Astrocyte (in vitro differentiated cells and primary cell): ENCODE results near the gene OR4N2. TPM values are rescaled to one million over a fixed set of nuclear protein-coding genes. Genes with fewer than 3 reads are reported as not detected.

ENCODE experiments used
- DNase-seq: peaks from one replicate; pipeline ENCODE4 v3.0.0-alpha.2; 2010; ENCODE audit warnings: low read depth
- FAIRE-seq: peaks from 2 replicates; lab custom pipeline; 2011; peaks lifted over from hg19 to GRCh38; lab: Jason Lieb, UNC
- H2AFZ ChIP-seq: 2 replicates; pipeline ENCODE4 v1.6.0; 2012; ENCODE audit warnings: low read depth, low read length, inconsistent platforms
- H3K27ac ChIP-seq: 2 replicates; pipeline ENCODE4 v1.5.1; 2011; ENCODE audit warnings: low read depth, low read length, inconsistent platforms
- H3K27me3 ChIP-seq: 2 replicates; pipeline ENCODE4 v1.6.0; 2011; ENCODE audit warnings: low read length, inconsistent platforms; ENCODE audit not compliant: insufficient read depth
- H3K36me3 ChIP-seq: 2 replicates; pipeline ENCODE4 v1.5.1; 2011; ENCODE audit warnings: low read length, inconsistent platforms; ENCODE audit not compliant: insufficient read depth
- H3K4me1 ChIP-seq: 2 replicates; pipeline ENCODE4 v1.5.1; 2011; ENCODE audit warnings: low read length, inconsistent platforms; ENCODE audit not compliant: insufficient read depth
- H3K4me2 ChIP-seq: 2 replicates; pipeline ENCODE4 v1.6.0; 2012; ENCODE audit warnings: low read length, inconsistent platforms
- H3K4me3 ChIP-seq: 2 replicates; pipeline ENCODE4 v1.5.1; 2011; ENCODE audit warnings: low read depth, mild to moderate bottlenecking, low read length, inconsistent platforms; ENCODE audit not compliant: insufficient read depth
- H3K79me2 ChIP-seq: 2 replicates; pipeline ENCODE4 v1.6.0; 2012; ENCODE audit warnings: mild to moderate bottlenecking, low read length, inconsistent platforms; ENCODE audit not compliant: insufficient read depth
- H3K9ac ChIP-seq: 2 replicates; pipeline ENCODE4 v1.6.0; 2012; ENCODE audit warnings: mild to moderate bottlenecking, low read length, inconsistent platforms
- H3K9me3 ChIP-seq: 2 replicates; pipeline ENCODE4 v1.5.1; 2012; ENCODE audit warnings: low read depth, mild to moderate bottlenecking, low read length, inconsistent platforms; ENCODE audit not compliant: insufficient read depth
- H4K20me1 ChIP-seq: 2 replicates; pipeline ENCODE4 v1.6.0; 2012; ENCODE audit warnings: low read length, inconsistent platforms; ENCODE audit not compliant: insufficient read depth
- H3K27ac Mint-ChIP-seq: one replicate; pipeline ENCODE4 v1.8.0; 2021; ENCODE audit warnings: mild to moderate bottlenecking, mixed read lengths; ENCODE audit not compliant: unreplicated experiment
- H3K27me3 Mint-ChIP-seq: one replicate; pipeline ENCODE4 v1.8.0; 2021; ENCODE audit warnings: low read depth, mixed read lengths; ENCODE audit not compliant: unreplicated experiment
- H3K36me3 Mint-ChIP-seq: one replicate; pipeline ENCODE4 v1.8.0; 2021; ENCODE audit warnings: low read depth, mixed read lengths; ENCODE audit not compliant: unreplicated experiment
- H3K4me1 Mint-ChIP-seq: one replicate; pipeline ENCODE4 v1.8.0; 2021; ENCODE audit warnings: low read depth, mixed read lengths; ENCODE audit not compliant: unreplicated experiment
- H3K4me3 Mint-ChIP-seq: one replicate; pipeline ENCODE4 v1.8.0; 2021; ENCODE audit warnings: mild to moderate bottlenecking, moderate library complexity, mixed read lengths; ENCODE audit not compliant: unreplicated experiment
- H3K9me3 Mint-ChIP-seq: one replicate; pipeline ENCODE4 v1.8.0; 2021; ENCODE audit warnings: mild to moderate bottlenecking, mixed read lengths; ENCODE audit not compliant: unreplicated experiment
- EZH2 ChIP-seq: IDR thresholded peaks from 2 replicates; pipeline ENCODE4 v1.6.1; 2012; ENCODE audit warnings: mild to moderate bottlenecking, low read length, inconsistent platforms; ENCODE audit not compliant: insufficient read depth
- total RNA-seq: library from RNA; stranded (reverse); gene quantifications from 2 replicates; pipeline ENCODE4 v1.2.1, GENCODE V29; 2021
- TF ChIP-seq, protein P1 (sequence below): IDR thresholded peaks from 2 replicates; pipeline ENCODE4 v1.5.1; 2011; ENCODE audit warnings: low read depth, mild to moderate bottlenecking, inconsistent platforms, low read length, moderate library complexity; ENCODE audit not compliant: insufficient read depth

Gene OR4N2
- total RNA-seq, 1 donor from 2014 or later = not detected

DNA sequence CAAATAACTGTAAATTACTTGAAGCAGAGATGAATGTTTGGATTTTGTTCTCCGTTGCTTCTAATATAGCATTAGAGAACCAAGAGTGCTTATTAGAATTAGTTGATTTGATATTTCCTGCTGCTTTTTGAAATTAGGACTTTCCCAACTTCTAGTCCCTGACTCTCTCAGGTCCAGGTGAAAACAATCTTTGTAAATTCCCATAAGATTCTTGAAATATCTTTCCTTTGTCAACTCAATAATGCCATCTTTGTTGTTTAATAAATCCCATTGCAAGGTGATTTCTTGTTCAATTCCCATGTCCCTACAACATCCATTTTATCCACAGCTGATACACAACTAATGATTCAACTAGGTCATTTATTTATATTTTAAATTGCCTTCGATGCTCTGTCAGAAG lies 71.3 kb downstream of the OR4N2 start, which contains the start of gene OR4K2:
OR4K2 (plus strand) TSS at position 301 of the 400 bp plus-strand sequence. CDS start 1,126 bp downstream, outside the sequence.
- Histone ChIP-seq H3K27me3 (no peaks in the 10 kb centered on the region), H4K20me1 (no peaks in the 10 kb centered on the region), H3K4me1 (no peaks in the 10 kb centered on the region), H3K27ac (no peak within 1 kb of the TSS), H3K4me3 (no peak within 1 kb of the TSS), H2AFZ (no peak within 1 kb of the TSS), H3K36me3 (no peaks in the 10 kb centered on the region), H3K9me3 (peaks cover 3% of the 10 kb centered on the region), H3K79me2 (no peaks in the 10 kb centered on the region), H3K9ac (no peak within 1 kb of the TSS), H3K4me2 (no peak within 1 kb of the TSS)
- DNase-seq = no peak
- peaks cover 2% of the 10 kb centered on the region for H3K9me3 Mint-ChIP-seq
- H3K4me1 Mint-ChIP-seq = no peaks in the 10 kb centered on the region
- H3K4me3 Mint-ChIP-seq = no peak within 1 kb of the TSS
- TF ChIP-seq EZH2 = no peak
- TF ChIP-seq, protein P1, sequence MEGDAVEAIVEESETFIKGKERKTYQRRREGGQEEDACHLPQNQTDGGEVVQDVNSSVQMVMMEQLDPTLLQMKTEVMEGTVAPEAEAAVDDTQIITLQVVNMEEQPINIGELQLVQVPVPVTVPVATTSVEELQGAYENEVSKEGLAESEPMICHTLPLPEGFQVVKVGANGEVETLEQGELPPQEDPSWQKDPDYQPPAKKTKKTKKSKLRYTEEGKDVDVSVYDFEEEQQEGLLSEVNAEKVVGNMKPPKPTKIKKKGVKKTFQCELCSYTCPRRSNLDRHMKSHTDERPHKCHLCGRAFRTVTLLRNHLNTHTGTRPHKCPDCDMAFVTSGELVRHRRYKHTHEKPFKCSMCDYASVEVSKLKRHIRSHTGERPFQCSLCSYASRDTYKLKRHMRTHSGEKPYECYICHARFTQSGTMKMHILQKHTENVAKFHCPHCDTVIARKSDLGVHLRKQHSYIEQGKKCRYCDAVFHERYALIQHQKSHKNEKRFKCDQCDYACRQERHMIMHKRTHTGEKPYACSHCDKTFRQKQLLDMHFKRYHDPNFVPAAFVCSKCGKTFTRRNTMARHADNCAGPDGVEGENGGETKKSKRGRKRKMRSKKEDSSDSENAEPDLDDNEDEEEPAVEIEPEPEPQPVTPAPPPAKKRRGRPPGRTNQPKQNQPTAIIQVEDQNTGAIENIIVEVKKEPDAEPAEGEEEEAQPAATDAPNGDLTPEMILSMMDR = no peak
- no peaks in the 10 kb centered on the region for H3K36me3 Mint-ChIP-seq
- H3K27ac Mint-ChIP-seq = no peak within 1 kb of the TSS
- H3K27me3 Mint-ChIP-seq = no peaks in the 10 kb centered on the region
- no peak for FAIRE-seq

DNA sequence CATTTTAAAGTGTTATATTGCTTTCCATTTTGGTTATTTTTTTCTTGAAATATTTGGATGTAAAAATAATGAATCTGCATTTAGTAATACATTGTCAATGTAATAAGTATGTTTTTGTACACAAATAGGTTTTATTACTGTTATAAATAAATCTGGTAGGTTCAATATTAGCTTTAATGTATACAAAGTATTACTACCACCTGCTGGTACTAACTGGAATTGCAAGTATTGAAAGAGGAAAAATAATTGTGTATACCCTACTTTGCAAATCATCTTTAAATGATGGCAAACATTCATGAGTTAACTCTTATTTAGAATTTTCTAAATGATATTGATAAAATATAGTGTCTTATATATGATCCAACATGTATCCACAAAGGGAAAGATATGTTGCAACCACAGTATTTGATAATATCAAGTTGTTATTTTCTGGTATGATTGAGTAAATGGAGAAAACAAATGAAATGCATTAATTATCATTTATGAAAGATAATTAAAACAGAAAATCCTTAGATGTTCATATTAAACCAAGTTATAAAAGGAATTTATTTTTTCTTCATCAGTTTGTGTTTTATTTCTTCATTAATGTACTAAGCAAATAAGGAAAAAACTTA lies 74.6 kb downstream of the OR4N2 start:
- H3K4me1 ChIP-seq = no peaks in the 10 kb centered on the region
- Mint-ChIP-seq H3K27me3 (no peaks in the 10 kb centered on the region), H3K4me3 (no peak overlapping the region), H3K4me1 (no peaks in the 10 kb centered on the region), H3K27ac (no peak overlapping the region), H3K36me3 (no peaks in the 10 kb centered on the region), H3K9me3 (no peaks in the 10 kb centered on the region)
- DNase-seq (no peak), FAIRE-seq (no peak)
- H3K79me2 ChIP-seq = no peaks in the 10 kb centered on the region
- no peak overlapping the region for H3K4me2 ChIP-seq
- no peak overlapping the region for H3K9ac ChIP-seq
- no peak overlapping the region for H3K4me3 ChIP-seq
- TF ChIP-seq EZH2 = no peak
- TF ChIP-seq, protein P1 = peak; percentile 26
- H4K20me1 ChIP-seq = no peaks in the 10 kb centered on the region
- no peaks in the 10 kb centered on the region for H3K36me3 ChIP-seq
- H3K27ac ChIP-seq = no peak overlapping the region
- H2AFZ ChIP-seq = no peak overlapping the region
- H3K27me3 ChIP-seq = no peaks in the 10 kb centered on the region
- peaks cover 7% of the 10 kb centered on the region for H3K9me3 ChIP-seq

Other genes starting within 250 kb of the OR4N2 start
- gene OR11H2, start 89.9 kb upstream of the OR4N2 start, total RNA-seq = not detected in 2 replicates
- not detected in 2 replicates for gene OR4Q3, start 60.2 kb upstream of the OR4N2 start, total RNA-seq
- not detected in 2 replicates for gene OR4M1, start 30.3 kb upstream of the OR4N2 start, total RNA-seq
- not detected in 2 replicates for gene OR4K2, start 71.4 kb downstream of the OR4N2 start, total RNA-seq
- not detected in 2 replicates for gene OR4K5, start 116.8 kb downstream of the OR4N2 start, total RNA-seq
- gene OR4K1, start 127.1 kb downstream of the OR4N2 start, total RNA-seq = not detected in 2 replicates
- not detected in 2 replicates for gene OR4K15, start 171.8 kb downstream of the OR4N2 start, total RNA-seq
- gene OR4Q2, start 198.4 kb downstream of the OR4N2 start, total RNA-seq = not detected in 2 replicates
- gene OR4K14, start 215.5 kb downstream of the OR4N2 start, total RNA-seq = not detected in 2 replicates
- gene OR4K13, start 232.3 kb downstream of the OR4N2 start, total RNA-seq = not detected in 2 replicates